Neural cell (in vitro differentiated cells): ENCODE measurements around the gene TCP11. TPM values are rescaled to one million over a fixed set of nuclear protein-coding genes. Genes with fewer than 3 reads are reported as not detected.

ENCODE experiments used
- H2AFZ ChIP-seq: fragments of 200-600, 300-800 bp; sonication (generic), shearing (Covaris generic); 2 replicates; pipeline ENCODE4 v1.6.0; 2014; ENCODE audit warnings: low read depth, mild to moderate bottlenecking, antibody characterized with exemption, low read length, moderate library complexity
- H3F3A ChIP-seq: fragments of 200-600 bp; shearing (Covaris generic); 2 replicates; pipeline ENCODE4 v1.6.1; 2016; ENCODE audit warnings: mild to moderate bottlenecking, moderate library complexity, mixed read lengths, antibody characterized with exemption, low read length; ENCODE audit not compliant: insufficient read depth, poor library complexity, severe bottlenecking
- H3K27ac ChIP-seq: fragments of 200-600, 300-800 bp; sonication (generic), shearing (Covaris generic); 2 replicates; pipeline ENCODE4 v1.5.1; 2014; ENCODE audit warnings: mild to moderate bottlenecking, low read length, moderate library complexity
- H3K27me3 ChIP-seq: fragments of 300-800, 200-600 bp; sonication (generic), shearing (Covaris generic); 2 replicates; pipeline ENCODE4 v1.6.0; 2014; ENCODE audit warnings: mild to moderate bottlenecking, low read depth, low read length, moderate library complexity; ENCODE audit not compliant: insufficient read depth
- H3K36me3 ChIP-seq: fragments of 300-800, 200-600 bp; sonication (generic), shearing (Covaris generic); 2 replicates; pipeline ENCODE4 v1.5.1; 2014; ENCODE audit warnings: mild to moderate bottlenecking, antibody characterized with exemption, low read length, moderate library complexity; ENCODE audit not compliant: insufficient read depth
- H3K4me2 ChIP-seq: fragments of 300-800, 200-600 bp; sonication (generic), shearing (Covaris generic); 2 replicates; pipeline ENCODE4 v1.6.0; 2014; ENCODE audit warnings: mild to moderate bottlenecking, low read length
- H3K4me3 ChIP-seq: fragments of 300-800, 200-600 bp; sonication (generic), shearing (Covaris generic); 2 replicates; pipeline ENCODE4 v1.5.1; 2014; ENCODE audit warnings: mild to moderate bottlenecking, low read length, moderate library complexity
- H3K79me2 ChIP-seq: fragments of 200-600 bp; shearing (Covaris generic); replicated peaks from 2 replicates; pipeline ENCODE4 v1.6.0; 2014; ENCODE audit warnings: mild to moderate bottlenecking, low read length, moderate library complexity; ENCODE audit not compliant: insufficient read depth
- H3K9ac ChIP-seq: fragments of 300-800, 200-600 bp; sonication (generic), shearing (Covaris generic); 2 replicates; pipeline ENCODE4 v1.6.1; 2016; ENCODE audit warnings: mild to moderate bottlenecking, low read length, mixed read lengths
- H3K9me2 ChIP-seq: fragments of 200-600 bp; shearing (Covaris generic); 2 replicates; pipeline ENCODE4 v1.6.1; 2016; ENCODE audit warnings: mild to moderate bottlenecking, low read length, mixed read lengths; ENCODE audit not compliant: insufficient read depth
- H3K9me3 ChIP-seq: fragments of 200-600, 300-800 bp; sonication (generic), shearing (Covaris generic); 2 replicates; pipeline ENCODE4 v1.6.1; 2016; ENCODE audit warnings: mild to moderate bottlenecking, mixed run types, low read length, moderate library complexity, mixed read lengths
- H4K20me1 ChIP-seq: fragments of 200-600 bp; shearing (Covaris generic); 2 replicates; pipeline ENCODE4 v1.6.1; 2016; ENCODE audit warnings: mild to moderate bottlenecking, mixed run types; ENCODE audit not compliant: insufficient read depth
- EP300 ChIP-seq: fragments of 450-650 bp; conservative IDR thresholded peaks from 2 replicates; pipeline ENCODE4 v1.6.1; 2014; ENCODE audit warnings: antibody characterized with exemption, mild to moderate bottlenecking, moderate library complexity; ENCODE audit not compliant: poor library complexity, severe bottlenecking
- EZH2 ChIP-seq: fragments of 200-600, 300-800 bp; shearing (Covaris generic), sonication (generic); IDR thresholded peaks from 2 replicates; pipeline ENCODE4 v1.6.1; 2014; ENCODE audit warnings: antibody characterized with exemption, low read length, borderline replicate concordance, mild to moderate bottlenecking; ENCODE audit not compliant: insufficient read depth, poor library complexity, severe bottlenecking
- MXI1 ChIP-seq: fragments of 450-650 bp; conservative IDR thresholded peaks from 2 replicates; pipeline ENCODE4 v1.6.1; 2014; ENCODE audit warnings: antibody characterized with exemption, mild to moderate bottlenecking; ENCODE audit not compliant: poor library complexity, severe bottlenecking
- POLR2AphosphoS5 ChIP-seq: IDR thresholded peaks from 2 replicates; pipeline ENCODE4 v1.6.1; 2012
- RAD21 ChIP-seq: fragments of 450-650 bp; conservative IDR thresholded peaks from 2 replicates; pipeline ENCODE4 v1.6.1; 2014; ENCODE audit warnings: antibody characterized with exemption, mild to moderate bottlenecking, moderate library complexity
- SMC3 ChIP-seq: fragments of 450-650 bp; conservative IDR thresholded peaks from 2 replicates; pipeline ENCODE4 v1.6.1; 2014; ENCODE audit warnings: antibody characterized with exemption, mild to moderate bottlenecking, moderate library complexity; ENCODE audit not compliant: poor library complexity
- TAF1 ChIP-seq: IDR thresholded peaks from 2 replicates; pipeline ENCODE4 v1.6.1; 2012; ENCODE audit warnings: low read depth
- polyA plus RNA-seq: library from polyadenylated mRNA; depleted of rRNA; stranded (reverse); fragments of >200 nt; gene quantifications from 2 replicates; pipeline ENCODE4 v1.2.3, GENCODE V29; 2014
- TF ChIP-seq, protein P1 (sequence below): fragments of 450-650 bp; IDR thresholded peaks from 2 replicates; pipeline ENCODE4 v1.5.1; 2014; ENCODE audit warnings: antibody characterized with exemption, mild to moderate bottlenecking, moderate library complexity; ENCODE audit not compliant: poor library complexity, severe bottlenecking
- TF ChIP-seq, protein P2 (sequence below): IDR thresholded peaks from 2 replicates; pipeline ENCODE4 v1.6.1; 2012; ENCODE audit warnings: borderline replicate concordance

TCP11 gene
- polyA plus RNA-seq, 1 donor from 2014 or later = not detected

DNA sequence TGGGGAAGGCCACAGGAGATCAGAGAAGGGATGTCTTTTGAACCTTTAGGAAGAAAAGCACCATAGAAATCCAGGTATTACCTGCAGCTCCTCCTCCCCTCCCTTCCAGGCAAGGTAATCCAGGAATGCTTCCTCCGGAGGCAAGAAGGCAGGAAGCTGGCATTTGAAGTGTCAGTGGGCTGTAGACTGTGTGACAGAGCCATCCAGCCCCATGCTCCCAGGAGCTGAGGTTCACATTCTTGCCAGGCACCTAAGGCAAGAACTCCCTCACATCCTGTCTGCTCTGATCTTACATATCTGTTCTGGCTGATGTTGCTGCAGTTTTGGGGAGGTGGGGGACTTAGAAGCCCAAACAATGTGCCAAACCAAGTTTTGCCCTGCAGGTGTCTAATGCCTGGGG, 44.8 kb upstream of the TCP11 start:
- H3K36me3 ChIP-seq = no peaks in the 10 kb centered on the region
- H3K9me2 ChIP-seq = no peaks in the 10 kb centered on the region
- H3K27ac ChIP-seq = no peak overlapping the region
- TF ChIP-seq, protein P1, sequence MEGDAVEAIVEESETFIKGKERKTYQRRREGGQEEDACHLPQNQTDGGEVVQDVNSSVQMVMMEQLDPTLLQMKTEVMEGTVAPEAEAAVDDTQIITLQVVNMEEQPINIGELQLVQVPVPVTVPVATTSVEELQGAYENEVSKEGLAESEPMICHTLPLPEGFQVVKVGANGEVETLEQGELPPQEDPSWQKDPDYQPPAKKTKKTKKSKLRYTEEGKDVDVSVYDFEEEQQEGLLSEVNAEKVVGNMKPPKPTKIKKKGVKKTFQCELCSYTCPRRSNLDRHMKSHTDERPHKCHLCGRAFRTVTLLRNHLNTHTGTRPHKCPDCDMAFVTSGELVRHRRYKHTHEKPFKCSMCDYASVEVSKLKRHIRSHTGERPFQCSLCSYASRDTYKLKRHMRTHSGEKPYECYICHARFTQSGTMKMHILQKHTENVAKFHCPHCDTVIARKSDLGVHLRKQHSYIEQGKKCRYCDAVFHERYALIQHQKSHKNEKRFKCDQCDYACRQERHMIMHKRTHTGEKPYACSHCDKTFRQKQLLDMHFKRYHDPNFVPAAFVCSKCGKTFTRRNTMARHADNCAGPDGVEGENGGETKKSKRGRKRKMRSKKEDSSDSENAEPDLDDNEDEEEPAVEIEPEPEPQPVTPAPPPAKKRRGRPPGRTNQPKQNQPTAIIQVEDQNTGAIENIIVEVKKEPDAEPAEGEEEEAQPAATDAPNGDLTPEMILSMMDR = no peak
- TF ChIP-seq, protein P2, sequence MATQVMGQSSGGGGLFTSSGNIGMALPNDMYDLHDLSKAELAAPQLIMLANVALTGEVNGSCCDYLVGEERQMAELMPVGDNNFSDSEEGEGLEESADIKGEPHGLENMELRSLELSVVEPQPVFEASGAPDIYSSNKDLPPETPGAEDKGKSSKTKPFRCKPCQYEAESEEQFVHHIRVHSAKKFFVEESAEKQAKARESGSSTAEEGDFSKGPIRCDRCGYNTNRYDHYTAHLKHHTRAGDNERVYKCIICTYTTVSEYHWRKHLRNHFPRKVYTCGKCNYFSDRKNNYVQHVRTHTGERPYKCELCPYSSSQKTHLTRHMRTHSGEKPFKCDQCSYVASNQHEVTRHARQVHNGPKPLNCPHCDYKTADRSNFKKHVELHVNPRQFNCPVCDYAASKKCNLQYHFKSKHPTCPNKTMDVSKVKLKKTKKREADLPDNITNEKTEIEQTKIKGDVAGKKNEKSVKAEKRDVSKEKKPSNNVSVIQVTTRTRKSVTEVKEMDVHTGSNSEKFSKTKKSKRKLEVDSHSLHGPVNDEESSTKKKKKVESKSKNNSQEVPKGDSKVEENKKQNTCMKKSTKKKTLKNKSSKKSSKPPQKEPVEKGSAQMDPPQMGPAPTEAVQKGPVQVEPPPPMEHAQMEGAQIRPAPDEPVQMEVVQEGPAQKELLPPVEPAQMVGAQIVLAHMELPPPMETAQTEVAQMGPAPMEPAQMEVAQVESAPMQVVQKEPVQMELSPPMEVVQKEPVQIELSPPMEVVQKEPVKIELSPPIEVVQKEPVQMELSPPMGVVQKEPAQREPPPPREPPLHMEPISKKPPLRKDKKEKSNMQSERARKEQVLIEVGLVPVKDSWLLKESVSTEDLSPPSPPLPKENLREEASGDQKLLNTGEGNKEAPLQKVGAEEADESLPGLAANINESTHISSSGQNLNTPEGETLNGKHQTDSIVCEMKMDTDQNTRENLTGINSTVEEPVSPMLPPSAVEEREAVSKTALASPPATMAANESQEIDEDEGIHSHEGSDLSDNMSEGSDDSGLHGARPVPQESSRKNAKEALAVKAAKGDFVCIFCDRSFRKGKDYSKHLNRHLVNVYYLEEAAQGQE = no peak
- TF ChIP-seq SMC3 (no peak), EP300 (no peak), TAF1 (no peak), POLR2AphosphoS5 (no peak)
- H3K9me3 ChIP-seq = no peaks in the 10 kb centered on the region
- no peak overlapping the region for H3K4me2 ChIP-seq
- no peaks in the 10 kb centered on the region for H3K27me3 ChIP-seq
- H3K79me2 ChIP-seq = no peaks in the 10 kb centered on the region
- H3F3A ChIP-seq = no peaks in the 10 kb centered on the region
- H3K4me3 ChIP-seq = no peak overlapping the region
- no peak overlapping the region for H3K9ac ChIP-seq
- no peaks in the 10 kb centered on the region for H4K20me1 ChIP-seq
- no peak overlapping the region for H2AFZ ChIP-seq

DNA sequence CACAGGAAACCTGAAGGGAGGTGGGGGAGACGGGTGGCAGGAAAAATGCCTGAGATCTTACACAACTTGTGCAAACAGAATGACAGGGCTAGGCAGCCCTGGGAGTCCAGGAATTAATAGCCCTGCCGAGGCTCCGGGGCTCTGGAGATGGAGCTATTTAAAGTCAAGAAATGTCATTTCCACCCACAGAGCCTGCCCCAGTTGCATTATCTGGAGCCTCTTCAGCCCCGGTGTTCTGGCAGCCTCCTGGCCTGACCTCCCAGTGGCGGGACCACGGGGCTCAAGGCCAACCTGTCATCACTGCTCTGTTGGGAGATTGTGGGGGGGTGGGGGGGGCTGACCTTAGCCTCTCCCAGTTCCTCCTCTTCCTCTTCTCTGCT, 44.2 kb upstream of the TCP11 start:
- H3K9ac ChIP-seq = no peak overlapping the region
- no peak overlapping the region for H3K4me3 ChIP-seq
- no peaks in the 10 kb centered on the region for H4K20me1 ChIP-seq
- no peak overlapping the region for H3K4me2 ChIP-seq
- no peaks in the 10 kb centered on the region for H3K79me2 ChIP-seq
- no peaks in the 10 kb centered on the region for H3F3A ChIP-seq
- no peaks in the 10 kb centered on the region for H3K27me3 ChIP-seq
- no peak overlapping the region for H2AFZ ChIP-seq
- no peaks in the 10 kb centered on the region for H3K36me3 ChIP-seq
- H3K27ac ChIP-seq = no peak overlapping the region
- TF ChIP-seq POLR2AphosphoS5 (no peak), EP300 (no peak)
- H3K9me2 ChIP-seq = no peaks in the 10 kb centered on the region
- no peaks in the 10 kb centered on the region for H3K9me3 ChIP-seq

DNA sequence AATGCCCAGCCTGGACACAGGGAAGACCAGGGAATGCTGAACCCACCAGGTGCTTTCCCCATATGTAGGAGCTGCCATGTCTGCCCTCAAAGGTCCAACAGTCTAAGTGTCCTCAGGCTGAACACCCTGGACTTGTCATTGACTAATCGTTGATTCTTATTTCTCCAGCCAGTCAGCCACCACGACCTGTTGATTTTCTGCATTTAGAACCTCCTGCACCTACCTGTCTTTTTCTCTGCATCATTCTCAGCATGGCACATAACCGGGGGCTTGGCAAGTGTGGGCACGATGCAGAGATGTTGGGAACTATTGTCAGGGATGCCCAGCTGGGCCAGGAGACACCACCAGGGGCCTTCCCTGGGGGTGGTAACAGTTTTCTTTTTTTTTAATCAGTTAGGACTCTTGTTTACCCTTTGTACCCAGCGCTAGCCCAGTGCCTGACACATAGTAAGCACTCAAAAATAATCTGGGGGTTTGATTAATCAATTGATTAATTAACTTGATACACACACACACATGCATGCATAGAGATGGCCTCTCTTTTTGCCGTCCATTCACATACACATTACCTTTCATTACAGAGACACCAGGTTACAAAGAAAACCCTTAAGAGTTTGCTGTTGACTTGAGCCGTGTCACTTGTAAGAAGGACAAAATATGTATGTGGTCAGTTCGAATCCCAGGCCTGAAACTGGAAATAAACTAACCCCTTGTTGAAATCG, 43.6 kb upstream of the TCP11 start:
- no peaks in the 10 kb centered on the region for H3F3A ChIP-seq
- no peak overlapping the region for H3K9ac ChIP-seq
- no peak overlapping the region for H3K4me3 ChIP-seq
- no peaks in the 10 kb centered on the region for H4K20me1 ChIP-seq
- no peaks in the 10 kb centered on the region for H3K79me2 ChIP-seq
- no peaks in the 10 kb centered on the region for H3K9me2 ChIP-seq
- no peaks in the 10 kb centered on the region for H3K27me3 ChIP-seq
- H2AFZ ChIP-seq = no peak overlapping the region
- no peaks in the 10 kb centered on the region for H3K9me3 ChIP-seq
- no peak overlapping the region for H3K4me2 ChIP-seq
- TF ChIP-seq, protein P1 = no peak
- TF ChIP-seq MXI1 = no peak
- no peak for TF ChIP-seq RAD21
- TF ChIP-seq, protein P2 = no peak
- TF ChIP-seq POLR2AphosphoS5 = no peak
- TF ChIP-seq TAF1 = no peak
- no peak for TF ChIP-seq EP300
- no peak for TF ChIP-seq SMC3
- TF ChIP-seq EZH2 = no peak
- no peaks in the 10 kb centered on the region for H3K36me3 ChIP-seq
- no peak overlapping the region for H3K27ac ChIP-seq
